Psoas muscle (tissue), 8 donors: ENCODE results near the gene FBXO10. TPM values are rescaled to one million over a fixed set of nuclear protein-coding genes. Genes with fewer than 3 reads are reported as not detected.
A peak's percentile ranks its signal among the peaks of the same experiment; 100 is the strongest.
"Not testable (repeated sequence)": the region's sequence is repeated elsewhere in the genome, so short reads cannot be mapped to it uniquely, and the experiment has no call there.

Source experiments
- ATAC-seq, 4 donors: fragments of 200-7000 bp; cut with Tn5 transposase; one replicate each; pipeline ENCODE4 v1.9.1; 2020; ENCODE audit warnings: moderate library complexity in 3 of 4, mild to moderate bottlenecking in 2 of 4
- DNase-seq, 2 donors: peaks; one replicate each; pipeline ENCODE4 v3.0.0-alpha.2; 2020
- H3K27ac ChIP-seq: fragments of 200-600 bp; one replicate; pipeline ENCODE4 v1.8.0; 2022
- H3K27me3 ChIP-seq, 3 donors: fragments of 200-600 bp in 1 of 3; one replicate each; pipeline versions ENCODE4 v1.6.1 to v1.8.0; 2013 to 2022; ENCODE audit warnings: low read length in 2 of 3, mild to moderate bottlenecking in 2 of 3, moderate library complexity in 1 of 3; ENCODE audit not compliant: insufficient read depth in 3 of 3
- H3K36me3 ChIP-seq, 2 donors: fragments of 200-600 bp in 1 of 2; one replicate each; pipeline versions ENCODE4 v1.6.1 to v1.8.0; 2013 to 2022; ENCODE audit warnings: low read depth in 1 of 2, mild to moderate bottlenecking in 1 of 2, moderate library complexity in 1 of 2; ENCODE audit not compliant: insufficient read depth in 1 of 2
- H3K4me1 ChIP-seq: fragments of 200-600 bp; one replicate; pipeline ENCODE4 v1.8.0; 2022
- H3K4me3 ChIP-seq: fragments of 200-600 bp; one replicate; pipeline ENCODE4 v1.8.0; 2022; ENCODE audit warnings: mild to moderate bottlenecking
- H3K9me3 ChIP-seq: fragments of 200-600 bp; one replicate; pipeline ENCODE4 v1.8.0; 2022
- CTCF ChIP-seq: fragments of 200-600 bp; IDR thresholded peaks from one replicate; pipeline ENCODE4 v1.8.0; 2022; ENCODE audit warnings: antibody characterized with exemption
- WGBS, 3 donors: extraction: QIAGEN DNeasy Blood & Tissue Kit; methylation state at CpG; one replicate each; pipeline versions ENCODE4 v1.1.6 to v1.1.7; 2013; 5-methylcytosine and 5-hydroxymethylcytosine counted together
- intact Hi-C, 2 donors: fragments of 100-400 bp; cut with DNase I; formaldehyde crosslinking; loops; one replicate each; pipeline versions ENCODE4 v1.11.0 to v1.14.2; 2022
- polyA plus RNA-seq, 3 donors: library from polyadenylated mRNA; stranded (reverse); fragments of 200-250 nt; gene quantifications; one replicate each; pipeline ENCODE4 v1.2.3, GENCODE V29; 2013
- total RNA-seq, 4 donors: library from RNA; stranded (reverse); fragmentation: NEBNext Ultra II Directional in 2 of 4; extraction: Animal tissue kit (Norgen Biotek cat#: 25700) in 2 of 4; gene quantifications; one replicate each; pipeline versions ENCODE4 v1.2.1 to v1.2.4, GENCODE V29; 2021 to 2023
- donor health status: healthy with polysubstance abuse.
- donor health status: DM: no; HTN: no; CAD: no; lungs with moderate emphysema.
- donor health status: Bipolar disorder and iron deficiency.
- donor health status: healthy.
- donor health status: DM: yes; HTN: yes; CAD: no.
- donor health status: DM: no; HTN: no; CAD: no.
- donor health status: DM: no; HTN: no; CAD: no.
- donor health status: DM: yes; HTN: yes; CAD: no.

The FBXO10 gene
- total and polyA plus RNA-seq, 7 donors = 12.1 to 90.4 (median 31.7) TPM

GRCh38 chr9:37604296-37604695, 28.1 kb upstream of the FBXO10 start:
- intact Hi-C loops = loop anchor here (2.0 to 5.0 kb wide), 2 partner anchors 33 to 58 kb away; no protein-coding TSS in a partner anchor

GRCh38 chr9:37602817-37603216, 26.6 kb upstream of the FBXO10 start:
- peak overlapping the region; percentile 5 for H3K27ac ChIP-seq
- no peaks in the 10 kb centered on the region for H3K9me3 ChIP-seq
- 9 to 25% (median 12%) methylated on average over 5 of the region's 5 CpGs for WGBS, 3 donors
- DNase-seq (peak; percentile 61 to 87), ATAC-seq (peak; percentile 97 to 99 (median 98))
- intact Hi-C loops = loop anchor here in 1 of 2 donors (5.0 kb wide), 1 partner anchor 59 kb away; no protein-coding TSS in a partner anchor
- no peaks in the 10 kb centered on the region for H3K27me3 ChIP-seq
- no peak for TF ChIP-seq CTCF
- H3K4me1 ChIP-seq = peaks cover 11% of the 10 kb centered on the region
- H3K36me3 ChIP-seq = no peaks in the 10 kb centered on the region
- H3K4me3 ChIP-seq = no peak overlapping the region

More at GRCh38 chr9:37604296-37604695, 28.1 kb upstream of the FBXO10 start:
- no peaks in the 10 kb centered on the region for H3K36me3 ChIP-seq
- 74 to 89% (median 88%) methylated on average over 1 of the region's 1 CpG for WGBS, 3 donors
- H3K4me3 ChIP-seq = no peak overlapping the region
- H3K4me1 ChIP-seq = peaks cover 11% of the 10 kb centered on the region
- TF ChIP-seq CTCF = no peak
- DNase-seq = no peak
- no peak for ATAC-seq
- H3K27ac ChIP-seq = no peak overlapping the region
- no peaks in the 10 kb centered on the region for H3K27me3 ChIP-seq
- no peaks in the 10 kb centered on the region for H3K9me3 ChIP-seq

GRCh38 chr9:37602061-37602460, 25.9 kb upstream of the FBXO10 start:
- ATAC-seq, H3K27me3 ChIP-seq, H3K36me3 ChIP-seq, H3K9me3 ChIP-seq, H3K4me3 ChIP-seq, DNase-seq: not testable (repeated sequence)
- intact Hi-C loops = loop anchor here in 1 of 2 donors (5.0 kb wide), 1 partner anchor 60 kb away; no protein-coding TSS in a partner anchor
- WGBS, 3 donors = 79 to 92% (median 84%) methylated on average over 4 of the region's 4 CpGs
- H3K27ac ChIP-seq = peak overlapping the region; percentile 5
- H3K4me1 ChIP-seq = peaks cover 11% of the 10 kb centered on the region

GRCh38 chr9:37596504-37596903, 20.3 kb upstream of the FBXO10 start:
- no peak for ATAC-seq
- Histone ChIP-seq H3K4me3 (no peak overlapping the region), H3K27me3 (no peaks in the 10 kb centered on the region), H3K9me3 (no peaks in the 10 kb centered on the region), H3K4me1 (peaks cover 8% of the 10 kb centered on the region), H3K27ac (no peak overlapping the region), H3K36me3 (no peaks in the 10 kb centered on the region)
- intact Hi-C loops = loop anchor here in 1 of 2 donors (5.0 to 10.0 kb wide), 2 partner anchors 51 to 308 kb away; partner anchors contain the start of gene SLC25A51
- 49 to 53% (median 49%) methylated on average over 2 of the region's 2 CpGs for WGBS, 3 donors
- DNase-seq = no peak
- no peak for TF ChIP-seq CTCF

- H3K9me3 ChIP-seq = no peaks in the 10 kb centered on the region
- WGBS, 3 donors = 81 to 87% (median 84%) methylated on average over 6 of the region's 6 CpGs
- no peak for TF ChIP-seq CTCF
- ATAC-seq = no peak
- no peak overlapping the region for H3K27ac ChIP-seq
- H3K4me1 ChIP-seq = peaks cover 24% of the 10 kb centered on the region
- intact Hi-C loops = loop anchor here in 1 of 2 donors (2.0 to 10.0 kb wide), 4 partner anchors 17 to 311 kb away; partner anchors contain the start of genes DCAF10, FBXO10 and SLC25A51
- H3K4me3 ChIP-seq = peak overlapping the region; percentile 24
- no peaks in the 10 kb centered on the region for H3K27me3 ChIP-seq
- no peak for DNase-seq
- peaks cover 0 to 11% of the 10 kb centered on the region in 2 donors for H3K36me3 ChIP-seq
These were observed 17.8 kb upstream of the FBXO10 start for GRCh38 chr9:37593883-37594448.
